Measurements from ENCODE around the gene FUT1. TPM values are rescaled to one million over a fixed set of nuclear protein-coding genes. Genes with fewer than 3 reads are reported as not detected.

The FUT1 gene
- polyA plus RNA-seq, 1 of the 3 experiments (the other 2 are of a cell fraction) = 0.08 TPM

GRCh38 chr19:48799358-48800300 lies 47.2 kb upstream of the FUT1 start:
- H3K9me2 ChIP-seq = no peaks in the 10 kb centered on the region
- WGBS (ENCODE audit: low lambda C conversion rate) = 92% methylated on average over 25 of the region's 44 CpGs
- POLR2A ChIA-PET = no interaction called here
- H2AFZ ChIP-seq (ENCODE audit: low read depth) = no peak overlapping the region
- peaks cover 4 to 5% of the 10 kb centered on the region in 2 experiments; a peak in 1 of 4 replicates for H3K4me1 ChIP-seq (ENCODE audit: control insufficient read depth in 1 of 2, insufficient read depth in 2 of 2, low read depth in 1 of 2, low read length in 1 of 2)
- TF ChIP-seq EP300 (IDR thresholded peaks at IDR 0.05; ENCODE audit: borderline replicate concordance in 1 of 2, low read depth in 1 of 2, low read length in 1 of 2) = no peak
- no peak for TF ChIP-seq MAX (IDR thresholded peaks at IDR 0.05; ENCODE audit: low read depth)
- TF ChIP-seq RXRA (IDR thresholded peaks at IDR 0.05; ENCODE audit: borderline replicate concordance, low read depth) = no peak
- no peak for TF ChIP-seq RAD21 (IDR thresholded peaks at IDR 0.05; ENCODE audit: low read length)
- TF ChIP-seq CHD2 (IDR thresholded peaks at IDR 0.05; ENCODE audit: low read length, partially characterized antibody) = no peak
- no peak for TF ChIP-seq TCF12 (IDR thresholded peaks at IDR 0.05)
- no peak for TF ChIP-seq IRF3 (IDR thresholded peaks at IDR 0.05; ENCODE audit: low read depth, low read length)
- TF ChIP-seq USF2 (IDR thresholded peaks at IDR 0.05; ENCODE audit: borderline replicate concordance, low read depth, low read length) = no peak
- TF ChIP-seq NRF1 (IDR thresholded peaks at IDR 0.05; ENCODE audit: low read depth, low read length) = no peak
- no peak for TF ChIP-seq SIN3A (IDR thresholded peaks at IDR 0.05; ENCODE audit: borderline replicate concordance, low read depth, low read length)
- TF ChIP-seq FOXM1 (IDR thresholded peaks at IDR 0.05; ENCODE audit: low read depth) = no peak
- no peak for TF ChIP-seq EZH2phosphoT487 (IDR thresholded peaks at IDR 0.05; ENCODE audit: borderline replicate concordance, low read depth)
- TF ChIP-seq MEF2A (IDR thresholded peaks at IDR 0.05; ENCODE audit: borderline replicate concordance, low read depth) = no peak
- no peak for TF ChIP-seq TEAD4 (IDR thresholded peaks at IDR 0.05; ENCODE audit: borderline replicate concordance, insufficient read depth)
- no peak for TF ChIP-seq PBX3 (IDR thresholded peaks at IDR 0.05)
- TF ChIP-seq MXI1 (IDR thresholded peaks at IDR 0.05; ENCODE audit: low read depth, low read length) = no peak
- no peak for TF ChIP-seq RFX5 (IDR thresholded peaks at IDR 0.05; ENCODE audit: low read length)
- TF ChIP-seq JUND (IDR thresholded peaks at IDR 0.05) = no peak
- no peak for TF ChIP-seq REST (IDR thresholded peaks at IDR 0.05; ENCODE audit: low read depth, low read length)
- H3K36me3 ChIP-seq (replicated peaks in 1 of 2; ENCODE audit: control insufficient read depth in 1 of 2, insufficient read depth in 2 of 2, low read length in 1 of 2) = peaks cover 0 to under 1% of the 10 kb centered on the region in 2 experiments
- H3K79me2 ChIP-seq (ENCODE audit: insufficient read depth) = no peaks in the 10 kb centered on the region
- H3K27me3 ChIP-seq (ENCODE audit: insufficient read depth) = no peaks in the 10 kb centered on the region
- CTCF ChIA-PET = interaction anchor here (1.0 to 4.7 kb wide), 5 partner anchors 11 to 171 kb away, joined by 3 to 21 read pairs (median 7); partner anchors contain the start of gene HSD17B14
- H4K20me1 ChIP-seq (ENCODE audit: insufficient read depth) = no peaks in the 10 kb centered on the region
- H3K9me3 ChIP-seq = no peaks in the 10 kb centered on the region
- no peak overlapping the region for H3K9ac ChIP-seq
- peaks cover 5% of the 10 kb centered on the region for H3F3A ChIP-seq (replicated peaks; ENCODE audit: insufficient read depth)
- DNase-seq = no peak
- H3K4me2 ChIP-seq = no peak overlapping the region
- no peak overlapping the region for H3K27ac ChIP-seq (ENCODE audit: low read depth in 2 of 2, low read length in 1 of 2)
- H3K4me3 ChIP-seq (ENCODE audit: low read depth in 2 of 2, low read length in 1 of 2) = no peak overlapping the region
